ENCODE measurements around the gene PFDN5.
"Not testable (repeated sequence)": the region's sequence is repeated elsewhere in the genome, so short reads cannot be mapped to it uniquely, and the experiment has no call there.

PFDN5 gene

DNA sequence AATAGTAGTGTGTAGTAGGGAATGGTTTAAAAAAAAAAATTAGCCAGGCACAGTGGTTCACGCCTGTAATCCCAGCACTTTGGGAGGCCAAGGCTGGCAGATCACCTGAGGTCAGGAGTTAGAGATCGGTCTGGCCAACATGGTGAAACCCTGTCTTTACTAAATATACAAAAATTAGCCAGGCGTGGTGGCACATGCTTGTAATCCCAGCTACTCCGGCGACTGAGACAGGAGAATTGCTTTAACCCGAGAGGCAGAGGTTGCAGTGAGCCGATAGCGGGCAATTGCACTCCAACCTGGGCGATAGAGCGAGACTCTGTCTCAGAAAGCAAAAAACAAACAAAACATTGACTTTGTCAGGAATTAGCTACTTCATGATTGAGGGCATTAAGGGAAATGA is 1.8 kb downstream of the PFDN5 start:
- H3K36me3 ChIP-seq (replicated peaks) = peaks cover 49% of the 10 kb centered on the region
- H3K9me3 ChIP-seq; DNase-seq (ENCODE audit: low spot score in 2 of 2); H3K27me3 ChIP-seq (ENCODE audit: low read depth); in situ Hi-C loops (cut with MboI; ENCODE audit: low sequenced_read_pairs); H3K4me1 ChIP-seq; H3K4me3 ChIP-seq: not testable (repeated sequence)

DNA sequence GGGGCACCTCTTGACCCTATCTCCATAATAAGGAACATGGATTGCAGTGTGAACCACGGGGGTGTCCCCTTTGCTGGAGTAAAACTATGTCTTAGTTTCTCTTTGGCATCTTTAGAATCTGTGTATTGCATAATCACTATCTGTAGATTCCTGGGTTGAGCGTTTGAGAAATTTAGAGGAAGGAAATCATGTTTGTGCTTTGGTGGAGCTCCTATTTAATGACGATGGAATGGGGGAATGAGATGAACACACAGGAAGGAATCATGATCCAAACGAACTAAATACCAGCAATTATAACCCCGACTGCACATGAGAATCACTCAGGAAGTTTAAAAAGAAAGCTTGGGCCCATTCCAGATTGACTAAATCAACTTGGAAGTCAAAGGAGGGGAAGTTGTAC is 2.8 kb downstream of the PFDN5 start:
- in situ Hi-C loops (cut with MboI; ENCODE audit: low sequenced_read_pairs) = no loop called here
- peaks cover 8% of the 10 kb centered on the region for H3K4me1 ChIP-seq
- DNase-seq (ENCODE audit: low spot score in 2 of 2) = no peak

DNA sequence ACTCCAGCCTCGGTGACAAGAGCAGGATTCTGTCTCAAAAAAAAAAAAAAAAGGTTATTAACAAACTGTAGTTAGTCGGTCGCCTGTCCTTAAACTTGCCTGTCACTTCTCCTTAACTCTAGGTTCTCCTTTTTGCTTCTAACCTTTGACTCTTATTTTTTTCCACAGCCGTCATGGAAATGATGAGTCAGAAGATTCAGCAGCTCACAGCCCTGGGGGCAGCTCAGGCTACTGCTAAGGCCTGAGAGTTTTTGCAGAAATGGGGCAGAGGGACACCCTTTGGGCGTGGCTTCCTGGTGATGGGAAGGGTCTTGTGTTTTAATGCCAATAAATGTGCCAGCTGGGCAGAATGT is 3.7 kb downstream of the PFDN5 start:
- peaks cover 8% of the 10 kb centered on the region for H3K4me1 ChIP-seq
- H3K9me3 ChIP-seq = no peaks in the 10 kb centered on the region
- H3K36me3 ChIP-seq (replicated peaks) = peaks cover 47% of the 10 kb centered on the region
- no peaks in the 10 kb centered on the region for H3K27me3 ChIP-seq (ENCODE audit: low read depth)
- DNase-seq (ENCODE audit: low spot score in 2 of 2) = no peak
- in situ Hi-C loops (cut with MboI; ENCODE audit: low sequenced_read_pairs) = no loop called here
- H3K4me3 ChIP-seq = peak overlapping the region; percentile 79

More for the DNA sequence above, 2.8 kb downstream of the PFDN5 start:
- no peaks in the 10 kb centered on the region for H3K9me3 ChIP-seq
- no peak overlapping the region for H3K4me3 ChIP-seq
- no peaks in the 10 kb centered on the region for H3K27me3 ChIP-seq (ENCODE audit: low read depth)
- peaks cover 46% of the 10 kb centered on the region for H3K36me3 ChIP-seq (replicated peaks)

DNA sequence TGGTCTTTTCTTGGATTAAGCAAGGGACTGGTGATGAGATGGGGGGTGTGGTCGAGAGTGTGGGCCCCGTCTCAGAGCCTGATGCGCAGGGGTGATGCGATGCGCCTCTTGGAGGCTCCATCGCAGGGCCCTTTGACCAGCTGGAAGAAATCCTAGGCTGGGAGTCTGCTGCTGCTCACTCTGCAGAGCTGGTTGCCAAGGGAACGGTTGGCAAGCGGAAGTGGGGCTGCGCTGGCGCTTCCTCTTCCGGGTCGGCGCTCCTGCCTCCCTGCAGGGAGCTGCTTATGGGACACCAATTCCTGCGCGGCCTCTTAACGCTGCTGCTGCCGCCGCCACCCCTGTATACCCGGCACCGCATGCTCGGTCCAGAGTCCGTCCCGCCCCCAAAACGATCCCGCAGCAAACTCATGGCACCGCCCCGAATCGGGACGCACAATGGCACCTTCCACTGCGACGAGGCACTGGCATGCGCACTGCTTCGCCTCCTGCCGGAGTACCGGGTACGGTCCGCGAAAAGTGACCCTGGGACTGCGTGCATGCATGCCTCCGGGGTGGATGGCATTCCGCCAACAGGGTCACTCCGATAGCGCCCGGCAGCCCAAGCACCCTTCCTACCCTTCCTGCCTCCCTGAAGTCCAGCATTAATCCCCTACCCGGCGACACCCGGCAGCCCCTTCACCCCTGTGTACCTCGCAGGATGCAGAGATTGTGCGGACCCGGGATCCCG is 4.3 kb downstream of the PFDN5 start, which contains the start of gene MYG1:
Gene MYG1 (plus strand): TSS at position 242 of the 727 bp plus-strand sequence. CDS start 43 bp downstream, at position 285.
- in situ Hi-C loops (cut with MboI; ENCODE audit: low sequenced_read_pairs) = no loop called here
- DNase-seq (ENCODE audit: low spot score in 2 of 2) = peak; percentile 93 to 94
- H3K9me3 ChIP-seq = no peaks in the 10 kb centered on the region
- no peaks in the 10 kb centered on the region for H3K27me3 ChIP-seq (ENCODE audit: low read depth)
- peaks cover 47% of the 10 kb centered on the region for H3K36me3 ChIP-seq (replicated peaks)
- peak within 1 kb of the TSS; percentile 79 for H3K4me3 ChIP-seq
- H3K4me1 ChIP-seq = peaks cover 8% of the 10 kb centered on the region

DNA sequence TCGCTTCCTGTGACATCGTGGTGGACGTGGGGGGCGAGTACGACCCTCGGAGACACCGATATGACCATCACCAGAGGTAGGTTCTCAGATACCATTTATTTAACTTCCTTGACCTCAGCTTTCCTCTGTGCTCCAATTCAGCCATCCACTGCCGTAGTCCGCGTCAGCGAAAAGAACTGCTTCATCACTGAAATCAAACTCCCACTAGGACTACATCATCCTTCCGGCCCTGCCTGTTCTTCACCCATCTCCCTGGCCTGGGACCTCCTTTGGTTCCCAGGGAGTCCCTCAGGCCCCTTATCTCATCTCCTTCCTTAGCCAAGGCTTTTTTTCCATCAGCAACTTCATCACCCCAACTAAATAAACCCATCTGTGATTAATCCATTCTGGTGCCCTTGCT is 4.8 kb downstream of the PFDN5 start:
- H3K4me3 ChIP-seq = peak overlapping the region; percentile 79
- H3K36me3 ChIP-seq (replicated peaks) = peaks cover 49% of the 10 kb centered on the region
- no peaks in the 10 kb centered on the region for H3K9me3 ChIP-seq
- DNase-seq (ENCODE audit: low spot score in 2 of 2) = peak in 1 of 2 experiments; percentile 22
- H3K27me3 ChIP-seq (ENCODE audit: low read depth) = no peaks in the 10 kb centered on the region
- in situ Hi-C loops (cut with MboI; ENCODE audit: low sequenced_read_pairs) = no loop called here
- peaks cover 8% of the 10 kb centered on the region for H3K4me1 ChIP-seq

GRCh38 chr12:53302903-53303302 is 7.6 kb downstream of the PFDN5 start:
- H3K36me3 ChIP-seq (replicated peaks) = peaks cover 63% of the 10 kb centered on the region
- in situ Hi-C loops (cut with MboI; ENCODE audit: low sequenced_read_pairs) = no loop called here
- H3K4me3 ChIP-seq = no peak overlapping the region
- H3K4me1 ChIP-seq = peaks cover 8% of the 10 kb centered on the region
- no peaks in the 10 kb centered on the region for H3K27me3 ChIP-seq (ENCODE audit: low read depth)
- no peak for DNase-seq (ENCODE audit: low spot score in 2 of 2)
- no peaks in the 10 kb centered on the region for H3K9me3 ChIP-seq

GRCh38 chr12:53306826-53307225 is 11.5 kb downstream of the PFDN5 start:
- in situ Hi-C loops (cut with MboI; ENCODE audit: low sequenced_read_pairs) = no loop called here
- Histone ChIP-seq H3K4me1 (no peaks in the 10 kb centered on the region), H3K9me3 (no peaks in the 10 kb centered on the region), H3K4me3 (no peak overlapping the region), H3K27me3 (ENCODE audit: low read depth) (no peaks in the 10 kb centered on the region), H3K36me3 (replicated peaks) (peaks cover 73% of the 10 kb centered on the region)
- DNase-seq (ENCODE audit: low spot score in 2 of 2) = no peak

- Histone ChIP-seq H3K4me3 (no peak overlapping the region), H3K36me3 (replicated peaks) (peaks cover 62% of the 10 kb centered on the region), H3K4me1 (no peaks in the 10 kb centered on the region), H3K27me3 (ENCODE audit: low read depth) (no peaks in the 10 kb centered on the region), H3K9me3 (no peaks in the 10 kb centered on the region)
- no peak for DNase-seq (ENCODE audit: low spot score in 2 of 2)
- in situ Hi-C loops (cut with MboI; ENCODE audit: low sequenced_read_pairs) = no loop called here
These were observed 12.9 kb downstream of the PFDN5 start for GRCh38 chr12:53308276-53308675.

DNA sequence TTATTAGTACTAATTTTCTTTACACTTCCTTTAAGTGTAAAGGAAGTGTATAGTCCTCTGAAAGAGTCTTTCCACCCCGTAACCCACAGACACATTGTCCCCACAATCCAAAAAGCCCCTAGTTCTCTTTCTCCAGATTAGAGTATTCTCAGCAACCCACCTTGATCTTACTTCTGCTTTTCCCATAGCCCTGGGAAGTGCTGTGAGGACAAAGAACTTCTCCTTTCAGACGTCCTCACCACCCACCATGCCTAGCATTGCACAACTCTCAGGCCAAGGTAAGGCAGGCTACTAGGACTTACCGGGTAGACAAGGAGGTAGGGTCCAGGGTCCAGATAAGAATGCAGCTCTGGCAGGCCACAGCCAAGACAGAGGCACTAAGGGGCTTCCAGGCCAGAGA is 18.7 kb downstream of the PFDN5 start:
- no peak for DNase-seq (ENCODE audit: low spot score in 2 of 2)

GRCh38 chr12:53320352-53321195 is 25.2 kb downstream of the PFDN5 start:
- in situ Hi-C loops (cut with MboI; ENCODE audit: low sequenced_read_pairs) = loop anchor here (10.0 kb wide), 1 partner anchor 184 kb away; the partner anchor contains the start of genes NPFF and TARBP2
- no peak for DNase-seq (ENCODE audit: low spot score in 2 of 2)
- H3K9me3 ChIP-seq = no peaks in the 10 kb centered on the region
- H3K36me3 ChIP-seq (replicated peaks) = peaks cover 29% of the 10 kb centered on the region
- peak overlapping the region; percentile 96 for H3K4me3 ChIP-seq
- no peaks in the 10 kb centered on the region for H3K27me3 ChIP-seq (ENCODE audit: low read depth)
- H3K4me1 ChIP-seq = peaks cover 18% of the 10 kb centered on the region

More for the DNA sequence above, 18.7 kb downstream of the PFDN5 start:
- no peaks in the 10 kb centered on the region for H3K9me3 ChIP-seq
- in situ Hi-C loops (cut with MboI; ENCODE audit: low sequenced_read_pairs) = no loop called here
- no peak overlapping the region for H3K4me3 ChIP-seq
- H3K4me1 ChIP-seq = no peaks in the 10 kb centered on the region
- H3K36me3 ChIP-seq (replicated peaks) = peaks cover 56% of the 10 kb centered on the region
- H3K27me3 ChIP-seq (ENCODE audit: low read depth) = no peaks in the 10 kb centered on the region

DNA sequence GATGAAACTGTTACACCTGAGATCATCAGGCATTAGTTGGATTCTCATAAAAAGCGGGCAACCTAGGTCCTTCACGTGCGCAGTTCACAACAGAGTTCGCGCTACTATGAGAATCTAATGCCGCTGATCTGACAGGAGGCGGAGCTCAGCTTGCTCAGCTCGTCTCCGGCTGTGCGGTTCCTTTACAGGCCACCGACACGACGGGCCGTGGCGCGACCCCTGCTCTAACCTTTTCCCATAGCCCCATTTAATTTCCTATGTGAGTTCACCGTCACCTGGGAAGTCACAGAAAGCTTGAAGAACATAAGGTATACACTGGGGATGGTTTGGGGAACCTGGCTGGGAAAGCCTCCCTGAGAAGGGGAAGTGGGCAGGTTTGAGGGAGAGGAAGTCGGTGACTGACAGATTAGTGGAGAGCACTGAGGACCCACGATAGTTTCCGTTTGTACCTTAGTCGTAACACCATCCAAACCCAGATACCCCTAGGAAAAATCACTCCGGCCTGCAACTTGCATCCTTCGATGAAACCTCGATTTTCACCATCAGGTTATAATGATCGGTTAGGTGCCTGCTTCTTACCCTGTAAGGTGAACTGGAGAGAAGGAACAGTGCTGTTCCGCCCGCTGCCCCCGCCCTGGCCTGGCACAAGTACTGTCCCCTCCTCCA is 28.9 kb downstream of the PFDN5 start:
- in situ Hi-C loops (cut with MboI; ENCODE audit: low sequenced_read_pairs) = loop anchor here (10.0 kb wide), 1 partner anchor 181 kb away; the partner anchor contains the start of genes NPFF and TARBP2
- Histone ChIP-seq H3K4me3 (peak overlapping the region; percentile 48), H3K36me3 (replicated peaks) (peaks cover 9% of the 10 kb centered on the region), H3K27me3 (ENCODE audit: low read depth) (no peaks in the 10 kb centered on the region), H3K9me3 (no peaks in the 10 kb centered on the region), H3K4me1 (peaks cover 18% of the 10 kb centered on the region)
- peak; percentile 49 to 65 for DNase-seq (ENCODE audit: low spot score in 2 of 2)

- Histone ChIP-seq H3K27me3 (ENCODE audit: low read depth) (no peaks in the 10 kb centered on the region), H3K4me1 (peaks cover 18% of the 10 kb centered on the region)
- in situ Hi-C loops (cut with MboI; ENCODE audit: low sequenced_read_pairs) = loop anchor here (10.0 kb wide), 1 partner anchor 180 kb away; the partner anchor contains the start of genes NPFF and TARBP2
These were observed 29.6 kb downstream of the PFDN5 start for GRCh38 chr12:53324779-53325510.

GRCh38 chr12:53325511-53326061 is 30.2 kb downstream of the PFDN5 start:
- DNase-seq (ENCODE audit: low spot score in 2 of 2) = no peak
- Histone ChIP-seq H3K27me3 (ENCODE audit: low read depth) (no peaks in the 10 kb centered on the region), H3K9me3 (no peaks in the 10 kb centered on the region), H3K36me3 (replicated peaks) (no peaks in the 10 kb centered on the region), H3K4me3 (peak overlapping the region; percentile 48), H3K4me1 (peaks cover 15% of the 10 kb centered on the region)
- in situ Hi-C loops (cut with MboI; ENCODE audit: low sequenced_read_pairs) = loop anchor here (10.0 kb wide), 1 partner anchor 179 kb away; the partner anchor contains the start of genes NPFF and TARBP2

More at GRCh38 chr12:53324779-53325510, 29.6 kb downstream of the PFDN5 start:
- DNase-seq (ENCODE audit: low spot score in 2 of 2) = peak; percentile 85 to 95
- Histone ChIP-seq H3K36me3 (replicated peaks) (0 out of 2 replicates have a peak, but pooled peaks cover 5% of the 10 kb centered on the region), H3K4me3 (peak overlapping the region; percentile 48), H3K9me3 (no peaks in the 10 kb centered on the region)
